Peyer's patch (tissue), 4 donors: ENCODE data around the gene NCS1. TPM values are rescaled to one million over a fixed set of nuclear protein-coding genes. Genes with fewer than 3 reads are reported as not detected.
A peak's percentile ranks its signal among the peaks of the same experiment; 100 is the strongest.

Experiments used
- DNase-seq, 3 donors: peaks; one replicate each; pipeline ENCODE4 v3.0.0-alpha.2; 2017 to 2019
- H3K27ac ChIP-seq, 4 donors: fragments of 200-600 bp; sonication (generic); one replicate each; pipeline ENCODE4 v1.5.1; 2016 to 2019
- H3K27me3 ChIP-seq, 2 donors: fragments of 200-600 bp; sonication (generic); one replicate each; pipeline ENCODE4 v1.5.1; 2019
- H3K36me3 ChIP-seq, 3 donors: fragments of 200-600 bp; sonication (generic); one replicate each; pipeline ENCODE4 v1.5.1; 2016 to 2019
- H3K4me1 ChIP-seq, 4 donors: fragments of 200-600 bp; sonication (generic); one replicate each; pipeline ENCODE4 v1.5.1; 2016 to 2019
- H3K4me3 ChIP-seq, 4 donors: fragments of 200-600 bp; sonication (generic); 1 replicate in 3 of 4; 2 replicates in 1 of 4; pipeline ENCODE4 v1.5.1; 2016 to 2019; ENCODE audit warnings: mild to moderate bottlenecking in 1 of 4
- H3K9me3 ChIP-seq, 4 donors: fragments of 200-600 bp; sonication (generic); one replicate each; pipeline ENCODE4 v1.5.1; 2016 to 2019; ENCODE audit warnings: mild to moderate bottlenecking in 1 of 4
- CTCF ChIP-seq, 6 experiments: fragments of 450-650 bp in 4 of 6; fragments of 200-600 bp in 2 of 6; sonication (generic) in 1 of 6; IDR thresholded peaks; one replicate each; pipeline ENCODE4 v1.5.1; 2017 to 2019; ENCODE audit warnings: antibody characterized with exemption in 6 of 6, mild to moderate bottlenecking in 3 of 6, moderate library complexity in 1 of 6
- POLR2A ChIP-seq, 2 donors: fragments of 450-650 bp; IDR thresholded peaks; one replicate each; pipeline ENCODE4 v1.5.1; 2017; ENCODE audit warnings: antibody characterized with exemption in 2 of 2, mild to moderate bottlenecking in 2 of 2, moderate library complexity in 2 of 2
- total RNA-seq, 4 donors: library from RNA; depleted of rRNA; stranded (reverse); fragments of >200 nt; gene quantifications; one replicate each; pipeline ENCODE4 v1.1.0, GENCODE V29; 2016

The NCS1 gene
- total RNA-seq, 4 donors from 2014 or later: 0.70 to 6.6 (median 4.1) TPM

DNA sequence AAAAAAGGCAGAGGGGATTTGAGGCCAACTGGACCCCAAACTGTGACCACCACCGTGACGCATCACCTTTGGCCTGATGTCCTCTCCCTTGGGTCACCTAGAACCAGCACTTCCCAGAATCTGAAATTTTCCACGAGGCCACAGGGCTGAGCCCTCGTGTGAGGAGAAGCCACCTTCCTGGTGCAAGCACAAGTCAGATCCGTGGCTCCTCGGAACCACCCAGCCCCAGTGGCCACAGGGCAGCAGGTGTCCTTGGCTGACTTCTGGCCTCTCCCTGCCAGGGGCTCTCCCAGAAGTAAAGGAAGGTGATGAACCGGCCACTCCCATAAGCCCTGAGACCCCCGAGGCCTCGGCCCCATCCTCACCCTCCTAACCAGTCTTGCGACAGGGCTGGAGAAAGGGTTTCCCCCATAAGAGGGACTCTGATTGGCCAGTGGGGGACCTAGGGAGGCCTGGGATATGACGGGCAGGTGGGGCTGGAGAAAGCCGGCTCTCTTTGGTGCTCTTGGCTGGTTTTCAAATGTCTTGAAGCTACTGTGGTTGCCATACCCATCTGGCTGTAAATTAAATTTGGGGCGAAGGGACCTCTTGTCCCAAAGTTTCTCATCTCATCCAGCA is 72.5 kb downstream of the NCS1 start:
- Histone ChIP-seq H3K27me3 (no peaks in the 10 kb centered on the region), H3K4me3 (no peak overlapping the region), H3K4me1 (peaks cover 0 to 13% (median 4%) of the 10 kb centered on the region in 4 donors), H3K36me3 (no peaks in the 10 kb centered on the region), H3K9me3 (no peaks in the 10 kb centered on the region), H3K27ac (no peak overlapping the region)
- no peak for TF ChIP-seq POLR2A (IDR thresholded peaks at IDR 0.05)
- no peak for TF ChIP-seq CTCF (IDR thresholded peaks at IDR 0.05)
- DNase-seq: no peak

DNA sequence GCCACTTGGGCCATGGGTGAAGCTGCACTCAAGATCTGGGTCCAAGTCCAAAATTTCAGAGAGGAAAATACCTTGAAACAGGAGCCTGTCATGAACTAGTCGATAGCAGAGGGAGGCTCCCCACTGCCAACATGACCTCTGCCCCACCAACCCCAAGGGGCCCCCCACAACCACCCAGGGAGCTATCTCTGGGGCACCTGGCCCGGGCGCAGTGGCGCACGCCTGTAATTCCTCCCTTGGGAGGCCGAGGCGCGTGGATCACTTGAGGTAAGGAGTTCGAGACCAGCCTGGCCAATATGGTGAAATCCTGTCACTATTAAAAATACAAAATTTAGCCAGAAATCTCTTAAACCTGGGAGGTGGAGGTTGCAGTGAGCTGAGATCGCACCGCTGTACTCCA is 73.3 kb downstream of the NCS1 start:
- no peak overlapping the region for H3K4me3 ChIP-seq
- H3K9me3 ChIP-seq: no peaks in the 10 kb centered on the region
- no peak for DNase-seq
- H3K27me3 ChIP-seq: no peaks in the 10 kb centered on the region
- TF ChIP-seq POLR2A (IDR thresholded peaks at IDR 0.05) (no peak), CTCF (IDR thresholded peaks at IDR 0.05) (no peak)
- H3K36me3 ChIP-seq: no peaks in the 10 kb centered on the region
- peaks cover 0 to 8% (median 3%) of the 10 kb centered on the region in 4 donors for H3K4me1 ChIP-seq
- no peak overlapping the region for H3K27ac ChIP-seq

DNA sequence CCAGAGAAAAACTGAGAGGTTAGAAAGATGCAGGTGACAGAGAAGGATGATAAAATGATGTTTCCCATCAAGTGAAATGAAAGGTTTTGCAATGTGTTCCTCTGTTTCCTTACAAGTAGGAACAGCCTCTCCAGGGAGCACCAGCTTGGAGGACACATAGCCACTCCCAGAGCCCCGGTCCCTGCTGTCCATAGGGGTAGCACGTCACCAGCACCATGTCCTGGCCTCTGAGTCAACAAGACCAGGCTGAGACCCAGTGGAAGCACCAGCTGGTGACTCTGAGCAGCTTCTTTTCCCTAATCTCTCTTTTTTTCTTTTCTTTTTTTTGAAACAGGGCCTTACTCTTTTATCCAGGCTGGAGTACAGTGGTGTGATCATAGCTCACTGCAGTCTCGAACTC is 73.9 kb downstream of the NCS1 start:
- Histone ChIP-seq H3K36me3 (no peaks in the 10 kb centered on the region), H3K9me3 (peaks cover 0 to under 1% (median 0%) of the 10 kb centered on the region in 4 donors), H3K4me1 (peaks cover 0 to 8% (median 0%) of the 10 kb centered on the region in 4 donors), H3K27me3 (no peaks in the 10 kb centered on the region), H3K4me3 (no peak overlapping the region), H3K27ac (no peak overlapping the region)
- no peak for DNase-seq
- TF ChIP-seq POLR2A (IDR thresholded peaks at IDR 0.05) (no peak), CTCF (IDR thresholded peaks at IDR 0.05) (no peak)

- H3K27me3 ChIP-seq: no peaks in the 10 kb centered on the region
- H3K36me3 ChIP-seq: no peaks in the 10 kb centered on the region
- H3K27ac ChIP-seq: no peak overlapping the region
- H3K4me1 ChIP-seq: no peaks in the 10 kb centered on the region
- TF ChIP-seq CTCF (IDR thresholded peaks at IDR 0.05) (no peak), POLR2A (IDR thresholded peaks at IDR 0.05) (no peak)
- peaks cover 0 to 7% (median 0%) of the 10 kb centered on the region in 4 donors for H3K9me3 ChIP-seq
- peak in 1 of 3 donors; percentile 34 for DNase-seq
- no peak overlapping the region for H3K4me3 ChIP-seq
Measured at GRCh38 chr9:130254747-130255630, 82.8 kb downstream of the NCS1 start.

DNA sequence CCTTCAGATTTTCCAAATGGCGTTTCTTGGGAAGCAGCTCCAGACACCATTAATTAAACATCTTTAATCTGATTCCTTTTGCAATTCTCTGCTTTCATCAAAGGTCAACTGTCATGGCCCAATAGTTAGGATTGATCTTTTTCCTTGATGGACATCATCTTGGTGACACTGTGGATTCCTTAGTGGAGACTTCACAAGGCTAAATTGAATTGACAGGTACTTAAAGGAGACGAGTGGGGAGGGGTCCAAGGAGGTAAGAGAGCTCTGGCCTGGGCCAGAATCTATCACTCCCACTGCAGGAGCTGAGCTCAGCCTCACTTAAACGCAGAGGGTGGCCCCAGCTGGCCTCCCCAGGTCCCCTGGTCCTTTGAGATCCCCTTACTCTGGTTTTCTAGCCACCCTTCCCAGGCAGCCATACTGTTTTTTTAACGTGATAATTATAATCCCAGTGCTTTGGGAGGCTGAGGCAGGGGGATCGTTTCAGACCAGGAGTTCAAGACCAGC is 83.5 kb downstream of the NCS1 start:
- H3K4me1 ChIP-seq: no peaks in the 10 kb centered on the region
- H3K36me3 ChIP-seq: no peaks in the 10 kb centered on the region
- TF ChIP-seq POLR2A (IDR thresholded peaks at IDR 0.05) (no peak), CTCF (IDR thresholded peaks at IDR 0.05) (no peak)
- H3K27ac ChIP-seq: no peak overlapping the region
- no peak overlapping the region for H3K4me3 ChIP-seq
- no peaks in the 10 kb centered on the region for H3K27me3 ChIP-seq
- peak in 1 of 3 donors; percentile 9 for DNase-seq
- H3K9me3 ChIP-seq: peaks cover 0 to 7% (median 0%) of the 10 kb centered on the region in 4 donors
